Measurements from ENCODE around the gene OTOG. TPM values are rescaled to one million over a fixed set of nuclear protein-coding genes. Genes with fewer than 3 reads are reported as not detected.

OTOG gene
- total RNA-seq, 1 experiment from 2014 or later, result not detected

- Histone ChIP-seq H3K4me3 (no peak overlapping the region), H3K9me3 (no peaks in the 10 kb centered on the region), H3K27me3 (no peaks in the 10 kb centered on the region), H3K36me3 (no peaks in the 10 kb centered on the region)
- DNase-seq, result no peak
These were observed 34.1 kb downstream of the OTOG start for GRCh38 chr11:17581036-17581731.

- Histone ChIP-seq H3K9me3 (no peaks in the 10 kb centered on the region), H3K36me3 (no peaks in the 10 kb centered on the region), H3K27me3 (no peaks in the 10 kb centered on the region), H3K4me3 (no peak overlapping the region)
- DNase-seq, result no peak
These were observed 34.6 kb downstream of the OTOG start for GRCh38 chr11:17581732-17582053.

DNA sequence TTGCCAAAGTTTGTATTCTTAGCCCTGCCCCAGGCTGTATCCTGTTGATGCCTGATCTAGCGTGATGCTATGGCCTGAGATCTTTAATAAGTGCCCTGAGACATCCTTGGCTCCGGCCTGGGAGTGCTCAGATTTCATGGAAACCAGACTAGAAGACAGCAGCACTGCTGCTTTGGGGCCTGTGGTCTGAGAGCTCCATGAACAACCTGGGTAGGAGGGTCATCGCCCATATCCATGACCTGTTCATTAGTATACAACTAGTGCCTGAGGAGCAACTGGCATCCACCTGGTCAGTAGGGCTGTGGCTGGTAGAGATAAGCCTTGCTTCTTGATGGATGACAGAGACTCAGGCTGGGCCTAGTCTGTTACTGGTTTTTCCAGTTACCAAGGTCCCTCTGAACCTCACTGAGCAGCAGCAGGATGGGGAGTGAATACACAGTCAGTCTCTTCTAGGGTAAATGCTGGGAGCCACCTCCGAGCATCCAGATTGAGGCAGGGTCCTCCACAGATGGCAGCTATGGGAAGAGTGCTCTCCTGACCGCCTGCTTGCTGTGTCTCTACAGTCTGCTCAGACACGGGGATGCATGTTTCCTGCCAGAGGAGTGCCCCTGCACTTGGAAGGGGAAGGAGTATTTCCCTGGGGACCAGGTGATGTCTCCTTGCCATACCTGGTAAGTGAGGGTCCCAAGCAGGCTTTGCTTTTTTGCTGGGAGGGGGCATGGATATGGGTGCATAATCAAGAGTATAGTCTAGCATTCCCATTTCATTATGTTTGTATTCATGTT, 39.0 kb downstream of the OTOG start:
- Histone ChIP-seq H3K9me3 (no peaks in the 10 kb centered on the region), H3K36me3 (no peaks in the 10 kb centered on the region), H3K4me3 (no peak overlapping the region), H3K27me3 (no peaks in the 10 kb centered on the region)
- DNase-seq, result no peak

DNA sequence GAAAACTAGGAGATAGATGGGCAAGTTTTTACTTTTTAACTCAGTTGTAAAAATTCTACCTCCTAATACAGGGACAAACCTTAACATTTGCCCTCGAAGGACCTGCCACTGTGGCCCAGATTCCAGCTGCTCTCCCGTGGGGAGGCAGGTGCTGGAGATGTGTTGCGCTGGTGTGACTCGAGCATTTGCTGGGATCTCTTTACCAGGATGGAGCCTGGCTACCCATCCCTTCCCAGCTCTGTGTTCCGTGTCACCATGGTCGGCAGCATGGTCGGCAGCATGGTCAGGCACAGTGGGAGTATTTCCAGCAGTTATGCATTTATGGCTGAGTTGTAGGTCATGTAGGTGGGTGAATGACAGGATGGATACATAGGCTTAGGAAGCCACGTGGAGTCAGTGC, 41.1 kb downstream of the OTOG start:
- Histone ChIP-seq H3K9me3 (no peaks in the 10 kb centered on the region), H3K36me3 (no peaks in the 10 kb centered on the region), H3K4me3 (no peak overlapping the region), H3K27me3 (no peaks in the 10 kb centered on the region)
- no peak for DNase-seq

DNA sequence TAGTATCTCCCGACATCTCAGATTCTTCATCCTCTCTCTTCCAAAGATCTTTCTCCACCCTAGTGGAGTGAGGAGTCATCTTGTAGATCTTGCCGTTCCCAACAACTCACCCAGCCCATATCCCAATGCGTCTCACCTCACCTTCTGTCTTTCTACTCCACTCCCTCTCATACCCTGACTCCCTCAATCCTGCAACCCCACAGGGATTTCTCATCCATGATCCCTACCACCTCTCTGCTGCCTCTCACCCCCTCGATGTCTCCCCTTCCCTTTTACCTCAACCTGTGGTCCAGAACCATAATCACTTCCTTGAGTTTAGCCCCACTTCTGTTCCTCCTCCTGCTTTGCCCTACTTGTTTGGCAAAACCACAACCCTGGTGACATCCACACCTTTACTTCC, 41.7 kb downstream of the OTOG start:
- Histone ChIP-seq H3K4me3 (no peak overlapping the region), H3K27me3 (no peaks in the 10 kb centered on the region), H3K36me3 (no peaks in the 10 kb centered on the region), H3K9me3 (no peaks in the 10 kb centered on the region)
- DNase-seq, result no peak

DNA sequence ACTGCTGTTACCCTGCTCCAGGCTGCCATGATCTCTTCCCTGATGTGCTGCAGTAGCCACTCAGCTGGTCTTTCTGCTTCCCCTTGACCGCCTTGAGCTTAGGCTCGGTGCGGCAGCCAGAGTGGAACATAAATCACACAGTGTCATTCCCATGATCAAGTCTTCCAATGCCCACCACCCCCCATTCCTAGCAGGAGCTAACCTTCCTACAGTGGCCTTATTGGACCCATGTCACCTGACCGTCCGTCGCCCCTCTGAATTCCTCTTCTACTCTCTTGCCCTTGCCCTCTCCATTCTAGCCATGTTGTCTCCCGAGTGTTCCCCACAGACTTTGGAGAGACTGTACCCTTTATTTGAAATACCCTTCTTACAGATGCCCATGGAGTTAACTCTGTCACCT, 43.4 kb downstream of the OTOG start:
- no peaks in the 10 kb centered on the region for H3K36me3 ChIP-seq
- no peak for DNase-seq
- H3K9me3 ChIP-seq, result no peaks in the 10 kb centered on the region
- H3K27me3 ChIP-seq, result no peaks in the 10 kb centered on the region
- no peak overlapping the region for H3K4me3 ChIP-seq

DNA sequence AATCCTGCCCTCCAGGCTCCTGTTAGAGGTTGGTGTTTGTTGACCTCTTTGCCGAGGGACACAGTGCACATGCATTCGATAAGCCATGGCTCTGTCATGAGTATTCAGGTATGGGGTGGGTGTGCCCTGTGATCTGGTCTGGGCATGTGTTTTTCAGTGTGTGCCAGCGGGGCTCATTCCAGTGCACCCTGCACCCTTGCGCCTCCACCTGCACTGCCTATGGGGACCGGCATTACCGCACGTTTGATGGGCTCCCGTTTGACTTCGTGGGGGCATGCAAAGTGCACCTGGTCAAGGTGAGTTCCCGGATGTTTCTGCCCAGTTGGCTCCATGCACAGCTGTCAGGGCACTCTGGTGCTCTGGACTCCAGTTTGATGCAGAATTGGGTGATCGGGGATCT, 44.2 kb downstream of the OTOG start:
- DNase-seq, result no peak
- H3K27me3 ChIP-seq, result no peaks in the 10 kb centered on the region

GRCh38 chr11:17593466-17594245, 46.6 kb downstream of the OTOG start:
- H3K9me3 ChIP-seq, result no peaks in the 10 kb centered on the region
- H3K36me3 ChIP-seq, result no peaks in the 10 kb centered on the region
- DNase-seq, result no peak
- H3K4me3 ChIP-seq, result no peak overlapping the region
- H3K27me3 ChIP-seq, result no peaks in the 10 kb centered on the region

More for the DNA sequence above, 44.2 kb downstream of the OTOG start:
- no peak overlapping the region for H3K4me3 ChIP-seq
- no peaks in the 10 kb centered on the region for H3K36me3 ChIP-seq
- no peaks in the 10 kb centered on the region for H3K9me3 ChIP-seq

GRCh38 chr11:17594686-17595192, 47.7 kb downstream of the OTOG start:
- H3K4me3 ChIP-seq, result no peak overlapping the region
- no peaks in the 10 kb centered on the region for H3K36me3 ChIP-seq
- H3K27me3 ChIP-seq, result no peaks in the 10 kb centered on the region
- H3K9me3 ChIP-seq, result no peaks in the 10 kb centered on the region
- no peak for DNase-seq

- DNase-seq, result no peak
These were observed 48.7 kb downstream of the OTOG start for GRCh38 chr11:17595526-17596309.

DNA sequence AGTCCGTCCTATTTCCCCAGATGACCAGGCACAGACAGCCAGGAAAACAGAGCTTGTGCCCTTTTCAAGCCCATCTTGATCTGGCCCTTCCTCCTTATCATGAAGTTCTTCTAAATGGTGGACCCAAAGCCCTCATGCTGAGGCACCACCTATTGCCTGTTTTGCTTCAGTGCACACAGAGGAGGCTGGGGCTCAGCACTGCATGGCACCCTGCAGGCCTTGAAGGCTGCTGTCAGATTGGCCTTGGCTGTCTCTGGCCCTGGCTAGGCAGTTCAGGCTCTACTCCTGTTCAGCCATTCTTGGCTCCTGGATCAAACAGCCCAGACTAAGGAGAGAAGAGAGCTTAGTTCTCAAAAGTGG, 49.2 kb downstream of the OTOG start:
- H3K9me3 ChIP-seq, result no peaks in the 10 kb centered on the region
- H3K27me3 ChIP-seq, result no peaks in the 10 kb centered on the region
- no peaks in the 10 kb centered on the region for H3K36me3 ChIP-seq
- no peak overlapping the region for H3K4me3 ChIP-seq
- DNase-seq, result no peak

More at GRCh38 chr11:17595526-17596309, 48.7 kb downstream of the OTOG start:
- no peaks in the 10 kb centered on the region for H3K36me3 ChIP-seq
- H3K4me3 ChIP-seq, result no peak overlapping the region
- H3K9me3 ChIP-seq, result no peaks in the 10 kb centered on the region
- no peaks in the 10 kb centered on the region for H3K27me3 ChIP-seq

GRCh38 chr11:17596711-17597110, 49.7 kb downstream of the OTOG start:
- no peaks in the 10 kb centered on the region for H3K9me3 ChIP-seq
- no peaks in the 10 kb centered on the region for H3K27me3 ChIP-seq
- H3K4me3 ChIP-seq, result no peak overlapping the region
- no peak for DNase-seq
- no peaks in the 10 kb centered on the region for H3K36me3 ChIP-seq

GRCh38 chr11:17597770-17598169, 50.7 kb downstream of the OTOG start:
- Histone ChIP-seq H3K27me3 (no peaks in the 10 kb centered on the region), H3K9me3 (no peaks in the 10 kb centered on the region), H3K36me3 (no peaks in the 10 kb centered on the region), H3K4me3 (no peak overlapping the region)
- DNase-seq, result no peak

DNA sequence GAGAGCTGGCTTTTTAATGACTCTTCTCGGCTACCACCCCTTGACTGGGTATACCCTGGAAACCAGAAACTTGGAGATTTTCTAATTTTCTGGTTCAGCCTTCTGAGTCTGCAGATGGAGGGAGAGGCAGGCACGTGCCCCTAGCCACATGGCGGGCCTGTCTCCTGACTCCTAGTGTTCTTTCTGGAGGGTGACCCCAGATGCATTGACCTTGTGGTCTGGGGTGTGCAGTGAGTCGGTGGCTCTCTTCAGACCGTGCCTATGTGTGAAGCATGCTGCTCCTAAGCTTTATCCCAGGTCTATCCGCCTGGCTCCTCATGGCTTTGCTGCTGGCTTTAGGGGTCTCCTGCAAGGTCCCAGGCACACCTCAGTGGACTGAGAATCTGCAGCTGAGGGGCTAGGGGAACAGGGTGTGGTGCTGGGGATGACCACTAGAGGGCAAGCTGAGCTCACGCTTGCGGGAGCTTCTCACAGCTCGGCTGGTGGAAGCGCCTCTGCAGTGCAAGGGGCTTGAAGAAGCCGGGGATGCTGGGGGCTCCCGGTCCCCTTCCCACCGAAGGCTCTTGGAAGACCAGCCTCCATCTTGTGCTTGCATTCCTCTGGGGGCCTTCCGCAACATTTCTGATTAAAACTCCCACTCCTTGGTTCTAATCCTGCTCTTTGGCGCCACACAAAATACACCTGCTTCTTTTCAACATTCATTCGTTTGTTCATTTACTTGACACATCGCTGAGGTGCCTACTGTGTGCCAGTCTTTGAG, 51.8 kb downstream of the OTOG start:
- DNase-seq, result peak; percentile 31

GRCh38 chr11:17599460-17599925, 52.4 kb downstream of the OTOG start:
- DNase-seq, result no peak
- Histone ChIP-seq H3K27me3 (no peaks in the 10 kb centered on the region), H3K9me3 (no peaks in the 10 kb centered on the region), H3K36me3 (no peaks in the 10 kb centered on the region), H3K4me3 (no peak overlapping the region)

More for the DNA sequence above, 51.8 kb downstream of the OTOG start:
- Histone ChIP-seq H3K27me3 (no peaks in the 10 kb centered on the region), H3K36me3 (no peaks in the 10 kb centered on the region), H3K9me3 (no peaks in the 10 kb centered on the region), H3K4me3 (no peak overlapping the region)
